Stimulated activated CD8-positive, alpha-beta memory T cell treated with anti-CD3 and anti-CD28 coated beads, Interleukin-4, amount 100 ng/mL, for 1 hour (primary cell): ENCODE results near the gene ITCH.
"Not testable (repeated sequence)": the region's sequence is repeated elsewhere in the genome, so short reads cannot be mapped to it uniquely, and the experiment has no call there.

Experiments used
- DNase-seq, 2 donors: peaks; one replicate each; pipeline ENCODE4 v3.0.0-alpha.2; 2020; ENCODE audit warnings: low read depth in 2 of 2, low spot score in 1 of 2

ITCH gene

GRCh38 chr20:34412453-34412852, 49.4 kb downstream of the ITCH start:
- DNase-seq: no peak

GRCh38 chr20:34414525-34414924, 51.5 kb downstream of the ITCH start:
- not testable (repeated sequence) for DNase-seq

- no peak for DNase-seq
These were observed 52.0 kb downstream of the ITCH start for GRCh38 chr20:34415079-34415478.

- no peak for DNase-seq
These were observed 57.1 kb downstream of the ITCH start for GRCh38 chr20:34420146-34420545.

- DNase-seq: no peak
These were observed 57.9 kb downstream of the ITCH start for GRCh38 chr20:34420975-34421374.

- DNase-seq: no peak
These were observed 58.8 kb downstream of the ITCH start for GRCh38 chr20:34421766-34422466.

GRCh38 chr20:34425032-34425690, 62.1 kb downstream of the ITCH start:
- DNase-seq: not testable (repeated sequence)

- DNase-seq: no peak
These were observed 63.0 kb downstream of the ITCH start for GRCh38 chr20:34426026-34426425.

GRCh38 chr20:34427331-34427730, 64.3 kb downstream of the ITCH start:
- DNase-seq: no peak

GRCh38 chr20:34427784-34428183, 64.7 kb downstream of the ITCH start:
- no peak for DNase-seq

GRCh38 chr20:34431168-34431567, 68.1 kb downstream of the ITCH start:
- DNase-seq: no peak

GRCh38 chr20:34432663-34433062, 69.6 kb downstream of the ITCH start:
- DNase-seq: not testable (repeated sequence)

GRCh38 chr20:34433391-34433790, 70.3 kb downstream of the ITCH start:
- no peak for DNase-seq

- DNase-seq: no peak
These were observed 72.5 kb downstream of the ITCH start for GRCh38 chr20:34435589-34435988.

GRCh38 chr20:34437330-34437986, 74.4 kb downstream of the ITCH start:
- DNase-seq: no peak

- DNase-seq: no peak
These were observed 76.1 kb downstream of the ITCH start for GRCh38 chr20:34439168-34439567.

- DNase-seq: not testable (repeated sequence)
These were observed 78.3 kb downstream of the ITCH start for GRCh38 chr20:34441423-34441822.

GRCh38 chr20:34443546-34443945, 80.5 kb downstream of the ITCH start:
- no peak for DNase-seq

- no peak for DNase-seq
These were observed 82.3 kb downstream of the ITCH start for GRCh38 chr20:34445177-34446065.

GRCh38 chr20:34448517-34448916, 85.4 kb downstream of the ITCH start:
- no peak for DNase-seq
